GM10266 (cell line): ENCODE measurements around the gene RECK.
A peak's percentile ranks its signal among the peaks of the same experiment; 100 is the strongest.

Source experiments
- DNase-seq: peaks from one replicate; pipeline ENCODE4 v3.0.0; 2012; ENCODE audit errors: extremely low spot score
- TF ChIP-seq, protein P1 (sequence below): IDR thresholded peaks from 2 replicates; pipeline ENCODE4 v1.5.1; 2012; ENCODE audit warnings: mild to moderate bottlenecking, low read depth; ENCODE audit not compliant: control insufficient read depth, insufficient read depth; ENCODE audit errors: missing control alignments

Gene RECK

DNA sequence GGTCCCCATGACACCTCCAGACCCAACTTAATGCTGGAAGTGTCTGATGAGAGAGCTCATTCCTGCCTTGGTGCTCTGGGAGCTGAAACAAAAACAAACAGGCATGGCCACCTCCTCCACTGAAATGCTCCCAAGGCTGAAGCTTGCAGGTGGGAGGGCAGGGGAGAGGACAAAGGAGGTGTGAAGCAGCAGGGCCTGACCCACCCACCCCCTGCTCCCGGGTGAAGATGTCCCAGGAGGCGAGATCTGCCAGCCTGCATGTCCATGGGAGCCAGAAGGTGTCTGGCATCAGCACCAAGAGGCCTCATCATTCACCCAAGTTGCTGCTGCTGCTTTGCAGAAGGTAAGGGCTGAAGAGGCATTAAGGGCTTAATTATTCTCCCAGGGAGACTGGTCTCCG, 128.3 kb downstream of the RECK start:
- no peak for DNase-seq
- TF ChIP-seq, protein P1, sequence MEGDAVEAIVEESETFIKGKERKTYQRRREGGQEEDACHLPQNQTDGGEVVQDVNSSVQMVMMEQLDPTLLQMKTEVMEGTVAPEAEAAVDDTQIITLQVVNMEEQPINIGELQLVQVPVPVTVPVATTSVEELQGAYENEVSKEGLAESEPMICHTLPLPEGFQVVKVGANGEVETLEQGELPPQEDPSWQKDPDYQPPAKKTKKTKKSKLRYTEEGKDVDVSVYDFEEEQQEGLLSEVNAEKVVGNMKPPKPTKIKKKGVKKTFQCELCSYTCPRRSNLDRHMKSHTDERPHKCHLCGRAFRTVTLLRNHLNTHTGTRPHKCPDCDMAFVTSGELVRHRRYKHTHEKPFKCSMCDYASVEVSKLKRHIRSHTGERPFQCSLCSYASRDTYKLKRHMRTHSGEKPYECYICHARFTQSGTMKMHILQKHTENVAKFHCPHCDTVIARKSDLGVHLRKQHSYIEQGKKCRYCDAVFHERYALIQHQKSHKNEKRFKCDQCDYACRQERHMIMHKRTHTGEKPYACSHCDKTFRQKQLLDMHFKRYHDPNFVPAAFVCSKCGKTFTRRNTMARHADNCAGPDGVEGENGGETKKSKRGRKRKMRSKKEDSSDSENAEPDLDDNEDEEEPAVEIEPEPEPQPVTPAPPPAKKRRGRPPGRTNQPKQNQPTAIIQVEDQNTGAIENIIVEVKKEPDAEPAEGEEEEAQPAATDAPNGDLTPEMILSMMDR, result no peak

DNA sequence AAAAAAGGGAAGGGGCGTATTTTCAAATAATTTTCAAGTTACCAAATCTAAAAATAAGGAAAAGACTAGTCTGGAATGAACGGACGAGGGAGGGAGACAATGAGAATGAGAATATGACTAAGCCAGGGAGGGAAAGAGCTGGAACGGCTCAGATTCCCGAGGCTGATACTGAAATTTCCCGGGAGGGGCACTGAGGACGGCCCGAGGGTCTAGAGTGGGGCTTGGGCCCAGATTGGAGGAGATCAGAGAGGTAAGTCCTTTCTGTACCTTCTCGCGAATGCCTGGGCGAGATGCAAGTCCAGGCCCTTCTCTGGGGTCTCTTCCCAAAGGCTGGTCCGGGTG, 129.1 kb downstream of the RECK start:
- no peak for DNase-seq
- TF ChIP-seq, protein P1, result no peak

DNA sequence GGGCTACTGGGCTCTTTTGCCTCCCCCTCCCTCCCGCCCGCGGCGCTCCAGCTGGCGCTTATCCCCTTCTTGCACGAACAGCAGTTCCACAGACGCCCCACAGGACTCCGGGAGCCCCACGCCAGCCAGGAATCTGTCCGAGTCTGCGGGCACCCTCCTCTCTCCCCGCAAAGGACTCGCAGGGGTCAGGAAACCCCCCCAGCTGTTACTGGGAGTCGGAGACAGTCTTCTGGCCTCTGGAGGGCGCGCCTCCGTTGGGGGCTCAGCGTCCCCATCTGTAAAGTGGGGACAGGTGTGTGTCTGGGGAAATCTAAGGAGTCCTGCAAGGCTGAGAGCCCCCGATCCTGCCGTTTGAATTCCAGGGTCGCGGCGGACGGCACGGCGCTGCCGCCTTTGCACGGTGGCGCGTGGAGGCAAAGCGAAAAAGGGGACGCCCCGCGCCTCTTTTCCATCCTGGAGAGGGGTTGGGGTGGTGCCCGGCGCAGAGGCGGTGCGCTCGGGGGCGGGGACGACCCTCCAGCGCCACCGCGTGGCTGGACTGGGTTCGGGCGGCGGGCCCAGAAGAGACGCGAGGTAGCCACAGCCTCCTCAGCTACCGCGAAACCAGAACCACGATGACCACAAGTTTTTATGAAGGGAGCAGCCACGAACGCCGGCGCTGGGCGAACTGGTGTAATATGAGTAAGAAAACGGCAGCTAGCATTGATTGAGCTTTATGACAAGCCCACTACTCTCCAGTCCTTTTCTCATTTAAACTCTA, 129.6 kb downstream of the RECK start:
- TF ChIP-seq, protein P1, result peak; percentile 93
- peak; percentile 87 for DNase-seq

DNA sequence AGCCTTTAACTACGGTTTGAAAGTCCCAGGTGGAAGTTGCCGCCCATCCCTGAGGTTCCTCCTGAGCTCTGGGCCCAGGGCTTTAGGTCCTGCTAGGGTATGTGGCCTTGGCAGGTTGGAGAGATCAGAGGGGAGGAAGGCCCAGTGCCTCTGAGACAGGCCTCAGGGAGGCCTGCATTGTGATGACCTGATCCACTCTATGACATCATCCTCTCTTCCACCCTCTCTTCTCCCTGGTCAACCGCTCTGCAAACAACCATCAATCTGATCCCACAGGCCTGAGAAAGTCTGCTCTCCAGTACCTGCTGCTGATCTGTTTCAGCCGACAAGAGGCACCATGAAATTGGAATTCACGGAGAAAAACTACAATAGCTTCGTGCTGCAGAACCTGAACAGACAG, 132.5 kb downstream of the RECK start, which contains the start of gene CCIN:
TSS of gene CCIN (plus strand) at position 223 of the 400 bp plus-strand sequence. CDS start at position 338, 115 bp downstream.
- TF ChIP-seq, protein P1, result no peak
- no peak for DNase-seq

DNA sequence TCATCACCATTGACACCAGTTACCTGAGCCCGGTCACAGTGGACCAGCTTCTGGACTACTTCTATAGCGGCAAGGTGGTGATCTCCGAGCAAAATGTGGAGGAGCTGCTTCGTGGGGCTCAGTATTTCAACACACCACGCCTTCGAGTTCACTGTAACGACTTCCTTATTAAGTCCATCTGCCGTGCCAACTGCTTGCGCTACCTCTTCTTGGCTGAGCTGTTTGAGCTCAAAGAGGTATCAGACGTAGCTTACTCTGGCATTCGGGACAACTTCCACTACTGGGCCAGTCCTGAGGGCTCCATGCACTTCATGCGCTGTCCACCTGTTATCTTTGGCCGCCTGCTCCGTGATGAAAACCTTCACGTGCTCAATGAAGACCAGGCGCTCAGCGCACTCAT, 133.0 kb downstream of the RECK start:
- DNase-seq, result no peak

DNA sequence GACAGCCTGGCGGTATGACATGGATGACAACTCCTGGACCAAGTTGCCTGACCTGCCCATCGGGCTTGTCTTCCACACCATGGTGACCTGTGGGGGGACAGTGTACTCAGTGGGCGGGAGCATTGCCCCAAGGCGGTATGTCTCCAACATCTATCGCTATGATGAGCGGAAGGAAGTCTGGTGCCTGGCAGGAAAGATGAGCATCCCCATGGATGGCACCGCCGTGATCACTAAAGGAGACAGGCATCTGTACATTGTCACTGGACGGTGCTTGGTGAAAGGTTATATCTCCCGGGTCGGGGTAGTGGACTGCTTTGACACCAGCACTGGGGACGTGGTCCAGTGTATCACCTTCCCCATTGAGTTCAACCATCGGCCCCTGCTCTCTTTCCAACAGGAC, 133.8 kb downstream of the RECK start:
- no peak for DNase-seq
- TF ChIP-seq, protein P1, result no peak

More for the DNA sequence above, 133.0 kb downstream of the RECK start:
- TF ChIP-seq, protein P1, result no peak

DNA sequence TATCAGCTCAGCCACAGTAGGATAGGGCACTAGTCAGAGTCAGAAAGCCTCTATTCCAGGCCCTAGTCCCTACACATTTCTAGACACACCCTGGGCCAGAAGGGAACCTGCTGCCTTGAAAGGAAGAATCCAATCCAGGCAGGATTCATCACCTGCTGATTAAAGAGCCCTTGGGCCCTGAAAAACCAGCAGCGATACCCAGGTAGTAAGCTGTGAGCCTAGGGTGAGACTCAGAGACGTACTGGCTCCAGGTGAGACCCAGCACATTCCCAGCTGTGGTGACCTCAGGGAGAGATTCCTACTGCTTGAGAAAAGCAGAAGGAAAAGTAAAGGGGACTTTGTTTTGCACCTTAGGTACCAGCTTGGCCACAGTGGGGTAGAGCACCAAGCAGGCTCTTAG, 137.1 kb downstream of the RECK start:
- TF ChIP-seq, protein P1, result no peak
- no peak for DNase-seq
